Measurements from ENCODE around the gene COL20A1.

- TF ChIP-seq ZC3H10 (CRISPR knock-in tag; IDR thresholded peaks at IDR 0.05) (no peak), CSRNP3 (CRISPR knock-in tag; IDR thresholded peaks at IDR 0.05) (no peak), ZNF8 (CRISPR knock-in tag; IDR thresholded peaks at IDR 0.05) (no peak), ZNF70 (CRISPR knock-in tag; IDR thresholded peaks at IDR 0.05) (no peak), PPARA (CRISPR knock-in tag; IDR thresholded peaks at IDR 0.05; ENCODE audit: borderline replicate concordance) (no peak), ESRRG (CRISPR knock-in tag; IDR thresholded peaks at IDR 0.05) (no peak)
Measured at GRCh38 chr20:63322933-63323273, 29.9 kb downstream of the COL20A1 start.
